SJCRH30 (cell line): ENCODE data around the gene PRKN. TPM values are rescaled to one million over a fixed set of nuclear protein-coding genes. Genes with fewer than 3 reads are reported as not detected.

Experiments used
- DNase-seq, 2 experiments: peaks; one replicate each; pipeline ENCODE4 v3.0.0-alpha.2; 2015 to 2020
- H3K27ac ChIP-seq: fragments of 250-450 bp; sonication (Bioruptor Pico); 2 replicates; pipeline ENCODE4 v1.5.1; 2020; ENCODE audit warnings: mild to moderate bottlenecking, moderate library complexity
- H3K27me3 ChIP-seq: fragments of 250-450 bp; sonication (Bioruptor Pico); 2 replicates; pipeline ENCODE4 v1.5.1; 2020; ENCODE audit warnings: mild to moderate bottlenecking, moderate library complexity
- H3K36me3 ChIP-seq: fragments of 250-450 bp; sonication (Bioruptor Pico); 2 replicates; pipeline ENCODE4 v1.5.1; 2020; ENCODE audit warnings: mild to moderate bottlenecking, moderate library complexity
- H3K4me1 ChIP-seq: fragments of 250-450 bp; sonication (Bioruptor Pico); 2 replicates; pipeline ENCODE4 v1.5.1; 2020; ENCODE audit warnings: mild to moderate bottlenecking, moderate library complexity
- H3K4me3 ChIP-seq: fragments of 250-450 bp; sonication (Bioruptor Pico); 2 replicates; pipeline ENCODE4 v1.5.1; 2020; ENCODE audit warnings: mild to moderate bottlenecking, moderate library complexity
- H3K9me3 ChIP-seq: fragments of 250-450 bp; sonication (Bioruptor Pico); replicated peaks from 2 replicates; pipeline ENCODE4 v1.5.1; 2020; ENCODE audit warnings: mild to moderate bottlenecking, moderate library complexity
- total RNA-seq: library from RNA; depleted of rRNA; stranded (reverse); fragments of >200 nt; shearing (Covaris generic); gene quantifications from 2 replicates; pipeline ENCODE4 v1.2.3, GENCODE V29; 2014; rRNA removed

Gene PRKN
- not detected in 2 replicates for total RNA-seq

DNA sequence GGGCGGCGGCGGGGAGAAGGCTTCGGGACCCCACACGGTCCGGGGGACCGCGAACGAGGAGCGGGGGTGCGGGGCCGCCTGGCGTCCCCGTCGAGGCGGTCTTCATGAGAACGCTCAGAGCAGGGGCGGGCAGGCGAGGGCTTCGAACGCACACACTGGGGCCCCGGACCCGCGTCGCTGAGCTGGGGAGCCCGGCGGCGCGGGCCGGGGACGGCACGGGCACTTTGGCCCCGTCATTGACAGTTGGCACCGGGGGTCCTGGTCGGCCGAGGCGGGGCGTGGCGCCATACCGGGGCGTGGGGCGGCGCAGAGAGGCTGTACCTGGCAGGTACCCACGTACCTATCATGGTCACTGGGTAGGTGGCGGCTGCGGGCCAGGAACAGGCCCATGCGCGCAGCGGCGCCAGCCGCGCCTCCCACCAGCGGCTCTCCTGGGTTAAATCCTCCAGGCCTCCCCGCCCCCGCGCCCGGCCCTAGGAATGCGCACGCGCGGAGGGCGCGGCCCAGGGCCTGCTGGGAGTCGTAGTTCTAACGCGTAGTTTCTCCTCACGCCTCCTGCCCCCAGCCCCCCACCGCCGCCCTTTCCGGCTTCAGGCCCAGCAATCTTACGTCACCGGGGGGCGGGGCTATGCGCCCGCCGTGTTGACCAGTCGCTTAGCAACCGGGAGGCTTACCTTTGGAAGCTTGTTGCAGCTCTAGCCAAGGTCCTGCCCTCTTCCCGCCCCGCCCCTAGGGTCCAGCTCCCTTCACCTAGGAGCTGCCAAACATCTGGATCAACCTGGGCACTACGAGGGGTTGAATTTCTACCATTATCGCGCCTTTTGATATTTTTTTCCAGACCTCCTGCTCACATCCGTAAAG is at the start of gene PRKN, which contains the start of gene PACRG:
TSS of gene PRKN (minus strand) at position 445 of the 861 bp plus-strand sequence.
TSS of gene PACRG (plus strand) at position 653 of the 861 bp plus-strand sequence.
- peak within 1 kb of the TSS; percentile 89 for H3K4me3 ChIP-seq
- no peaks in the 10 kb centered on the region for H3K36me3 ChIP-seq
- H3K27ac ChIP-seq: no peak within 1 kb of the TSS
- no peaks in the 10 kb centered on the region for H3K9me3 ChIP-seq
- DNase-seq: peak; percentile 99 to 100
- H3K27me3 ChIP-seq: peaks cover 4% of the 10 kb centered on the region; the same call in 1 of the 2 replicates
- H3K4me1 ChIP-seq: no peaks in the 10 kb centered on the region

DNA sequence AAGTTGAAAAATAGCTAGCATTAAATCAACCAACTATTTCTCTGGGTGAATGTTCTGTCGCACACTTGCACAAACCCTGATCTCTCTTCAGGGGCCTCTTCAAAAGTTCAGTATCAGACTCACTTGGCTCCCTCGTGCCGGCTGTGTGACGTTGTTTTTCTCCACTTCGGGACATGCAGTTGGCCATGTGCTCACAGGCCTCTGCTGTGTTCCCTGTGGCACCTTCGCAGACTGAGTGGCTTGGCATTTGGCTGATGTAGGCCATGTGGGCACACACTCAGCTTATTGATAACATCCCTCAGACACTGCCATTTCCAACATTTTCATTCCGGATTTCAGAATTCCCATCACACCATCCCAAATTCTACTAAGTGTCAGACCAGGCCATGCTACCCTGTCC is 49.5 kb upstream of the PRKN start:
- H3K36me3 ChIP-seq: no peaks in the 10 kb centered on the region
- DNase-seq: no peak
- peaks cover 5% of the 10 kb centered on the region; the same call in 1 of the 2 replicates for H3K27me3 ChIP-seq
- no peak overlapping the region for H3K27ac ChIP-seq
- H3K4me3 ChIP-seq: no peak overlapping the region
- no peaks in the 10 kb centered on the region; the same call in 1 of the 2 replicates for H3K9me3 ChIP-seq
- no peaks in the 10 kb centered on the region for H3K4me1 ChIP-seq

DNA sequence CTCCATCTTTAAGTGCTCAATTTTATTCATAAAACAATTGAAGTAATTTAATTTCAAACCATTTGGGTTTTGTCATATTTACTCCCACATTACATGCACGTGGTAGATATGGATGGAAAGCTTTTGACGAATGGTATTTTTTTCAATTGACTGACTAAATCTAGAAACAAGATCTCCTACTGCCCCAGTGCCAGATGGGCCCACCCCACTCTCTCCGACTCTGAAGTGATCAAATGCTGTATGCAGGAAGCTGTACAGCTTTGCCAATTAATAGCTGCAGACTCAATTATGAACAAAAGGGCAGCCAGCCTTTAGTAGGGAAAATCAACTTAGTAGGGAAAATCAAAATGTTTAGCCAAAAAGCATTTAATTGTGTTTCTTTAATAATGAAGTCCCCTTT is 46.4 kb upstream of the PRKN start:
- Histone ChIP-seq H3K27me3 (peaks cover 5% of the 10 kb centered on the region; the same call in 1 of the 2 replicates), H3K4me1 (no peaks in the 10 kb centered on the region), H3K36me3 (no peaks in the 10 kb centered on the region), H3K9me3 (no peaks in the 10 kb centered on the region), H3K27ac (no peak overlapping the region), H3K4me3 (no peak overlapping the region)
- DNase-seq: no peak

DNA sequence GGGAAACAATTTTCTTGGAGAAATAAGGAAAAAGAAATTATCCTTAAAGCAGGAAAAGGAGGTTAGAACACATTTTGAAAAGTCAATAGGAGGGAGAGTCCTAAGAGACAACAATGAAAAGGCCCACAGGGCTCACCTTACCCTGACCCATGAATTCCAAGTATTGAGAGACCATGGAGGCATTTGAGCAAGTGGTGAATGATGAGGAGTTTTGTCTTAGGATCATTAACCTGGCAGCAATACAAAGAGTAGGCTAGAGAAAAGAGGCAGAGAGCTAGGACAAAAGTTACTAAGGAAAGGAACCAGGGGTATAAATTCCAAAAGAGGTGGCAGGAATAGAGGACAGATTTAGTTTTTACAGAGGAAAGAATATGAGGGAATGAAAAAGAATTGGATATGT is 44.9 kb upstream of the PRKN start:
- Histone ChIP-seq H3K4me3 (no peak overlapping the region), H3K27me3 (peaks cover 5% of the 10 kb centered on the region; the same call in 1 of the 2 replicates), H3K4me1 (no peaks in the 10 kb centered on the region), H3K36me3 (no peaks in the 10 kb centered on the region; the same call in 1 of the 2 replicates), H3K9me3 (no peaks in the 10 kb centered on the region), H3K27ac (no peak overlapping the region)
- DNase-seq: no peak

DNA sequence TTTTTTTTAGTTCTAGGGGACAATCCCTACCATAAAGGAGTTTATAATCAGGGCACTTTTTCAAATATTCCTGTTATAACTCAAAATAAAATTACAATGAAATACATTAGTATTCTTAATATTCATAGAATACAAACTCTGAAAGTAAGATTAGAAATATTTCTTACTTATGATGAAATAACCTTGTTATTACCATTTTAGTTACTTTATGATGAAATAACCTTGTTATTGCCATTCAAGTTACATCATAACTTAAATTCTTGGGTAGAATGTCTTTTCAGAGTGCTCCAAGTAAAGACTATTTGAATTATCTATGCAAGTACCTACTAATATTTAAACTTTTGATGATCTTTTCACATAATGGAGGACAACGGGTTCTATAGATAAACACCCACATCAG is 43.4 kb upstream of the PRKN start:
- no peak for DNase-seq
- Histone ChIP-seq H3K4me3 (no peak overlapping the region), H3K9me3 (no peaks in the 10 kb centered on the region), H3K27ac (no peak overlapping the region), H3K36me3 (no peaks in the 10 kb centered on the region; the same call in 1 of the 2 replicates), H3K4me1 (no peaks in the 10 kb centered on the region), H3K27me3 (peaks cover 13% of the 10 kb centered on the region; the same call in 1 of the 2 replicates)

DNA sequence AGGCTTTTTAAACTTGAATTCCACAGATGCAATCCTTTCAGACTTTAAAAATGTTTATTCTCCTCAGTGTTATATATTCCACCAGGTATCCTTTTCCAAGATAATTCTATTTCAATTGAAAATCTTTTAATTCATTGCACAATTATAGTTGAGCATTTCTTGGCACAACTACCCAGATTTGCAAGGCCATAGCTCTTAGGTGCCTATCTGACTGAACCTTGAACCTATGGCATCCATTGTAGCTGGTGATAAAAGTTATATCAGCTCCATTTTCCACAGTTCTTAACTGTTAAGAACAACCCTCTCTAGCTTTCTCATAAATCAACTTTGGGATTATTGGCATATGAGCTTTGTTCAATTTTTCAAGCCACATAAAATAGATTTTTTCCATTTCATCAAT is 42.6 kb upstream of the PRKN start:
- Histone ChIP-seq H3K36me3 (no peaks in the 10 kb centered on the region; the same call in 1 of the 2 replicates), H3K27ac (no peak overlapping the region), H3K4me1 (no peaks in the 10 kb centered on the region), H3K27me3 (0 out of 2 replicates have a peak, but pooled peaks cover 9% of the 10 kb centered on the region), H3K9me3 (no peaks in the 10 kb centered on the region), H3K4me3 (no peak overlapping the region)
- no peak for DNase-seq

DNA sequence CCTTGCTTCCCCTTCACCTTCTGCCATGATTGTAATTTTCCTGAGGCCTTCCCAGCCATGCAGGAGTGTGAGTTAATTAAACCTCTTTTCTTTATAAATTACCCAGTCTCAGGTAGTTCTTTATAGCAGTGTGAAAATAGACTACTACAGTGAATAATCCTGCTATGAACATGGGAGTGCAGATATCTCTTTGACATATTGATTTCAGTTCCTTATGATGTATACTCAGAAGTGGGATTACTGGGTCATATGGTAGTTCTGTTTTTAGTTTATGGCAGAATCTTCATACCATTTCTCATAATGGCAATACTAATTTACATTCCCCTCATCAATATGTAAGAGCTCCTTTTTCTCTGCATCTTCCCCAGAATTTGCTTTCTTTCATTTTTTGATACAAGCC is 26.2 kb upstream of the PRKN start:
- Histone ChIP-seq H3K27me3 (no peaks in the 10 kb centered on the region), H3K9me3 (no peaks in the 10 kb centered on the region), H3K36me3 (no peaks in the 10 kb centered on the region), H3K4me3 (no peak overlapping the region), H3K27ac (no peak overlapping the region), H3K4me1 (no peaks in the 10 kb centered on the region)
- DNase-seq: no peak

DNA sequence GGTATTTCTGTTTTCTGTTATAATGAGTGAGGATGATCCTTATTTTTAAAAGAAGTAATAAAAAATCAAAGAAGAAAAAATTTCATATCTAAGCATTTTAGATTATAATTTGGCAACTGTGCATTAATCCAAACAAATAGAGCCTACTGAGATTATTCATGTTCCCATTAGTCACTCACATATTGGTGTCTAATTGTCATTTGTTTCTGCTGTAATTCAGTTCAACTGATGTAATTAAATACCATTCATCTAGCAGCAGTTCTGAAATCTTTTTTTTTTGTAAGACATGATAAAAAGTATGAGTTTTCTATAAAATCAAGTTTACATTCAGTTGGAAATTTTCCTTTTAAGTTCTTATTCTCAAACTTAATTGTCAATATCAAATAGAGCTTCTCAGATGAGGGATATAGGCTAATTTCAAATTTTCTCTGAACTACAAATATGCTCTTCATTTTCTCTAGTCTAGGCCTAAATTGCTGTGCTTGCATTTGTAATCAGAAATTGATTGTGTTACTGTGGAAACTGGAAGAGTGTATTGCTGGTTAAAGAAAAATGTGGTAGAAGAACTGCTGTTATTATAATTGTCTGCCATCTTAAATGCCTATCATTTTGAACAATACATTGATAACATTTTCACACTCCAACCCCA is 23.8 kb upstream of the PRKN start:
- H3K4me1 ChIP-seq: no peaks in the 10 kb centered on the region
- H3K4me3 ChIP-seq: no peak overlapping the region
- no peaks in the 10 kb centered on the region for H3K27me3 ChIP-seq
- no peaks in the 10 kb centered on the region for H3K36me3 ChIP-seq
- no peak overlapping the region for H3K27ac ChIP-seq
- no peak for DNase-seq
- H3K9me3 ChIP-seq: no peaks in the 10 kb centered on the region

DNA sequence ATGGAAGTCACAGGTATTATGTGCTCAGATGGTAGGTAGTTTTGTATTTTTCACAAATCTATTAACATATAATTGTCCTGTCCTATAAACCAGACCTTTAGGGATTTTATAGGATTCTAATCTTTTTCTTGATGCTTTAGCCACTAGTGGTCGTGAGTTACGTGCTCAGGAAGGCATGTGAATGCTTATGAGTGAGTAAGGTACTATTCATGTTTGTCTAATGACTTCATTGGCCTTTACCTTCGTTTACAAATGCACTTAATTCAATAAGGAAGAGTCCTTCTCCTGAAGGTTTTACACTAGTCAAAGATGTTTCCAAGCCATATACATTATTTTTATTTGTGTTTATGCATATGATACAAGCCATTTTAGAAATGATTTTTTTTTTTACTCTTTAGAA is 23.2 kb upstream of the PRKN start:
- Histone ChIP-seq H3K27me3 (no peaks in the 10 kb centered on the region), H3K9me3 (no peaks in the 10 kb centered on the region), H3K4me1 (no peaks in the 10 kb centered on the region), H3K36me3 (no peaks in the 10 kb centered on the region), H3K27ac (no peak overlapping the region), H3K4me3 (no peak overlapping the region)
- DNase-seq: no peak

DNA sequence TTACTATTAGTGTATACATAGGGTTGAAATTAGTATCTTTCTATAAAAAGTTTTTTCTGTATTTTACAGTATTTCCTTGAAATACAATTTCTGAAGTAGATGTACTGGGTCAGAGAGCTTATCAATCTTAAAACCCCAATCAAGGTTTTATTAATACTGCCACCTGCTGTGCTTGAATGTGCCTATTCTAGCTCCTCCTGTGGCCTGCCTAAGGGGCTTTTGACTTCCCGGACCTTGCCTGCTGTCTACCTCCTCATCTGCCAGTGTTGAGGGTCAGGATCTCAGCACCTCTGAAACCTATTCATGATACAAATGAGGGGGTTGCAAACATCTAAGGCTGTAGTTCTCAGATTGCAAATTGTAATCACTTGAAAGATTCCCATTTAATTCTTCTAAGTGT is 9.4 kb upstream of the PRKN start:
- DNase-seq: no peak
- H3K27me3 ChIP-seq: 0 out of 2 replicates have a peak, but pooled peaks cover 2% of the 10 kb centered on the region
- no peaks in the 10 kb centered on the region for H3K9me3 ChIP-seq
- no peaks in the 10 kb centered on the region for H3K4me1 ChIP-seq
- no peaks in the 10 kb centered on the region for H3K36me3 ChIP-seq
- H3K27ac ChIP-seq: no peak overlapping the region
- H3K4me3 ChIP-seq: no peak overlapping the region

DNA sequence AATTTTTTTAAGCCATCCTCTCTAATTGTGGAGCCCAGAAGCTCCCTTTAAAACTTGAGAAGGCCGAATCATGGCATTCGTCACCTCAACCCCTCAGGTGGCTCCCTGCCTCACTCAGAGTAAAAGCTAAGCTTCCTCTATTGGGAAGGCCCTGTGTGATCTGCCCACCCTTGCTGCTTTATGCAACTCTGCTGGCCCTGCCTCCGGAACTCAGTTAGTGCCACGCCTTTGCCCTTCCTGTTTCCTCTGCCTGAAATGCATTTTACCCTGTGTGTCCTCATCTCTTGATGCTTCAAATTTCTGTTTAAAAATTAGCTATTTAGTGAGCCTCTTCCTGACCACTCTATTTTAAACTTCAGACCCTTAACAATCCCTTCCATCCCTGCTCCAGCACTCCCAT is 5.9 kb upstream of the PRKN start:
- 0 out of 2 replicates have a peak, but pooled peaks cover 2% of the 10 kb centered on the region for H3K27me3 ChIP-seq
- no peaks in the 10 kb centered on the region for H3K36me3 ChIP-seq
- no peak overlapping the region for H3K4me3 ChIP-seq
- DNase-seq: no peak
- no peaks in the 10 kb centered on the region for H3K4me1 ChIP-seq
- H3K27ac ChIP-seq: no peak overlapping the region
- no peaks in the 10 kb centered on the region for H3K9me3 ChIP-seq

DNA sequence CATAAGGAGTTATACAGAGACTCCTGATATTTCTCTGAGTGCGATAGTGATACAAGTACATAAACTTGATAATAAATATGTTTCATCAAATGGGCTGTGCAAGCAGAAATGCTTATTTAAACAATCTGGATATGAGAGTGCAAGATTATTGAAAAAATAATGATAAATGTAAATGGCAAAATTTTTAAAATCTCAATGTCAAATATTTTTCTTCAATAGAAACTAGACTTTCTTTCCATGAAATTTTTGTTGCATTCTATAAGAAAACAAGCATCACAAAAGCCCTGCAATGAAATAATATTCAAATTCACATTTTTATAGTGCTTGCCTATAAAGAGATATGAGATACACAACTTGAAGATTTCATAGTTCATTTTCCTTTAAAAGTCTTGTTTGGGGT is 2.9 kb upstream of the PRKN start:
- no peaks in the 10 kb centered on the region for H3K9me3 ChIP-seq
- peaks cover 4% of the 10 kb centered on the region; the same call in 1 of the 2 replicates for H3K27me3 ChIP-seq

DNA sequence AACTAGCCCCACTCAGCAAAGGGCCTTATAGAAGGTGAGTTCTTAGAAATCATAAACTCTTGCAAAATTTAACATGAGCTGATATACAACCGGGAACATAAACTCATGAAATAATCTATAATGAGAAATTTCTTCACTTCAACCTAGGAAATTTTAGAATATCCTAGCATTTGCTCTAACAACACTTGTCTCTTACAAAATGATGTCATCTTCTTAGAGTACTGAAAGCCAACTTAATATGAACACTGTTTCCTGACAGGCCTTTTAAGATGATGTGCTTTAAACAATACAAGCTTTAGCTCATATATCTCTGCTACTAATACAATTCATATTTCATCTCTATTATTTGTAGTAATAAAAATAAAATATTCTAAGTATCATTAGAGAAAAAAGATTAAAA is 1.1 kb upstream of the PRKN start:
- H3K9me3 ChIP-seq: no peaks in the 10 kb centered on the region
- H3K27ac ChIP-seq: no peak overlapping the region
- no peak overlapping the region for H3K4me3 ChIP-seq
- no peaks in the 10 kb centered on the region for H3K36me3 ChIP-seq
- H3K4me1 ChIP-seq: no peaks in the 10 kb centered on the region
- DNase-seq: no peak
- H3K27me3 ChIP-seq: peaks cover 4% of the 10 kb centered on the region; the same call in 1 of the 2 replicates

More for the DNA sequence above, 2.9 kb upstream of the PRKN start:
- no peak for DNase-seq
- Histone ChIP-seq H3K4me1 (no peaks in the 10 kb centered on the region), H3K4me3 (no peak overlapping the region), H3K27ac (no peak overlapping the region), H3K36me3 (no peaks in the 10 kb centered on the region)

DNA sequence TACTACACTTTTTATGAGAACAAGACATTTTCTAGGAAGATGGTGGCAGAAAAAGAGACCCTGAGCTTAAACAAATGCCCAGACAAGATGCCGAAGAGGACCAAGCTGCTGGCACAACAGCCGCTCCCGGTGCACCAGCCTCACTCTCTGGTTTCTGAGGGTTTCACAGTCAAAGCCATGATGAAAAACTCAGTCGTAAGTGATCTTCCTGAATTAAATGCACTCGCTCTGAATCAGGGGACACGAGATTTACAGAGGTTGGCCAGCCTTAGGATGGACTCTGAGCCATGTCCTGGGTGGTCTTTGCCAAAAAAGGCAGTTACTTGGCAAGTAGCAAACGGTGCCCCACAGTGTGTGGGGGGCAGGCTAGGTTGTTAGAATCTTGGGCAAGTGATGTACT is 631 bp upstream of the PRKN start:
- Histone ChIP-seq H3K4me1 (no peaks in the 10 kb centered on the region), H3K27ac (no peak overlapping the region), H3K4me3 (peak overlapping the region; percentile 89), H3K9me3 (no peaks in the 10 kb centered on the region), H3K36me3 (no peaks in the 10 kb centered on the region), H3K27me3 (peaks cover 4% of the 10 kb centered on the region; the same call in 1 of the 2 replicates)
- no peak for DNase-seq

DNA sequence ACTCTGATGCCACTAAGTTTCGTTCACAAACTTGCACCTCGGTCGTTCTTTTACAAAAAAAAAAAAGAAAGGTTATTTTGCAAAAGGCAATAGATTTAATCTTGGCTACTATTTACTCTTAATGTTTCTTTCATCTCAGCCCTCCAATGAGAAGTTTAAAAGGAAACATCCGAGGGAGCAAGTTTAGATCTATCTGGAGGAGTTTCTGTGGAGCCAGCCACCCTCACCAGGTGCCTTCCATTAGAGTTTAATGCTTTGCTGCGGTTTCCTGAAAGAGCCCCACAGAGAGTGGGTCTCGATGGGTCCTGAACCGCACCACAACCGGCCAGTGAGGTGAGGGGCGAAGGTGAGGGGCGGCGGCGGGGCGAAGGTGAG is 632 bp downstream of the PRKN start:
- Histone ChIP-seq H3K9me3 (no peaks in the 10 kb centered on the region), H3K27me3 (peaks cover 4% of the 10 kb centered on the region; the same call in 1 of the 2 replicates), H3K4me3 (peak overlapping the region; percentile 89), H3K27ac (no peak overlapping the region), H3K4me1 (no peaks in the 10 kb centered on the region), H3K36me3 (no peaks in the 10 kb centered on the region)
- DNase-seq: peak in 1 of 2 experiments; percentile 24
